Neural progenitor cell (in vitro differentiated cells): ENCODE data around the gene TBX10. TPM values are rescaled to one million over a fixed set of nuclear protein-coding genes. Genes with fewer than 3 reads are reported as not detected.
"Not testable (repeated sequence)": the region's sequence is repeated elsewhere in the genome, so short reads cannot be mapped to it uniquely, and the experiment has no call there.

ENCODE experiments used
- DNase-seq: peaks from one replicate; pipeline ENCODE4 v3.0.0-alpha.2; 2016; ENCODE audit warnings: low spot score
- H2AFZ ChIP-seq: fragments of 200-600 bp; sonication (generic); replicated peaks from 2 replicates; pipeline ENCODE4 v1.6.1; 2016; ENCODE audit warnings: antibody characterized with exemption
- H3F3A ChIP-seq: fragments of 200-600 bp; sonication (generic); 2 replicates; pipeline ENCODE4 v1.6.1; 2016; ENCODE audit warnings: antibody characterized with exemption, low read depth
- H3K27ac ChIP-seq: fragments of 200-600 bp; sonication (generic); 2 replicates; pipeline ENCODE4 v1.5.1; 2016; ENCODE audit warnings: mild to moderate bottlenecking
- H3K27me3 ChIP-seq: fragments of 200-600 bp; sonication (generic); 2 replicates; pipeline ENCODE4 v1.6.1; 2016; ENCODE audit warnings: mild to moderate bottlenecking, moderate library complexity
- H3K36me3 ChIP-seq: fragments of 200-600 bp; sonication (generic); 2 replicates; pipeline ENCODE4 v1.5.1; 2016
- H3K4me1 ChIP-seq: fragments of 200-600 bp; sonication (generic); 2 replicates; pipeline ENCODE4 v1.6.1; 2016; ENCODE audit warnings: mixed run types
- H3K4me2 ChIP-seq: fragments of 200-600 bp; sonication (generic); 2 replicates; pipeline ENCODE4 v1.6.1; 2016
- H3K4me3 ChIP-seq: fragments of 200-600 bp; sonication (generic); 2 replicates; pipeline ENCODE4 v1.5.1; 2016
- H3K79me2 ChIP-seq: fragments of 200-600 bp; sonication (generic); 2 replicates; pipeline ENCODE4 v1.6.1; 2016; ENCODE audit warnings: low read depth
- H3K9ac ChIP-seq: fragments of 200-600 bp; sonication (generic); 2 replicates; pipeline ENCODE4 v1.6.1; 2016
- H3K9me3 ChIP-seq: fragments of 200-600 bp; sonication (generic); 2 replicates; pipeline ENCODE4 v1.5.1; 2016; ENCODE audit warnings: low read depth
- H4K20me1 ChIP-seq: fragments of 200-600 bp; sonication (generic); 2 replicates; pipeline ENCODE4 v1.6.1; 2016; ENCODE audit warnings: low read depth
- H3K27ac Mint-ChIP-seq: 3 replicates; pipeline ENCODE4 v1.8.0; 2021; ENCODE audit warnings: mixed read lengths
- H3K27me3 Mint-ChIP-seq: 2 replicates; pipeline ENCODE4 v1.8.0; 2022; ENCODE audit warnings: low read depth, mild to moderate bottlenecking, inconsistent platforms, moderate library complexity, mixed read lengths; ENCODE audit not compliant: insufficient read depth
- H3K36me3 Mint-ChIP-seq: 3 replicates; pipeline ENCODE4 v1.8.0; 2021; ENCODE audit warnings: mixed read lengths
- H3K4me1 Mint-ChIP-seq: 3 replicates; pipeline ENCODE4 v1.8.0; 2021; ENCODE audit warnings: mixed read lengths
- H3K4me3 Mint-ChIP-seq: 3 replicates; pipeline ENCODE4 v1.8.0; 2021; ENCODE audit warnings: mild to moderate bottlenecking, moderate library complexity, mixed read lengths
- H3K9me3 Mint-ChIP-seq: 3 replicates; pipeline ENCODE4 v1.8.0; 2020; ENCODE audit warnings: mixed read lengths
- CTCF ChIP-seq: fragments of 200-600 bp; sonication (generic); IDR thresholded peaks from 2 replicates; pipeline ENCODE4 v1.5.1; 2017; ENCODE audit warnings: antibody characterized with exemption, mild to moderate bottlenecking
- EZH2 ChIP-seq: fragments of 200-600 bp; sonication (generic); IDR thresholded peaks from 2 replicates; pipeline ENCODE4 v1.6.1; 2017; ENCODE audit warnings: antibody characterized with exemption, mild to moderate bottlenecking, moderate library complexity
- EZH2phosphoT487 ChIP-seq: fragments of 200-600 bp; sonication (generic); IDR thresholded peaks from 2 replicates; pipeline ENCODE4 v1.6.1; 2017; ENCODE audit warnings: antibody characterized with exemption
- total RNA-seq: library from RNA; depleted of rRNA; stranded (reverse); fragments of >200 nt; gene quantifications from 2 replicates; pipeline ENCODE4 v1.2.3, GENCODE V29; 2015; ENCODE audit warnings: low replicate concordance

Gene TBX10
- total RNA-seq, 1 donor from 2014 or later, result not detected

GRCh38 chr11:67600324-67601029, 39.1 kb downstream of the TBX10 start:
- H3K27me3 Mint-ChIP-seq, result peaks cover 12% of the 10 kb centered on the region
- peaks cover 19% of the 10 kb centered on the region for H3K4me1 ChIP-seq
- peak overlapping the region; percentile 28 for H3K27ac Mint-ChIP-seq

GRCh38 chr11:67599149-67599548, 40.4 kb downstream of the TBX10 start:
- Histone ChIP-seq H2AFZ (no peak overlapping the region), H3K9me3 (no peaks in the 10 kb centered on the region), H3K79me2 (no peaks in the 10 kb centered on the region), H4K20me1 (no peaks in the 10 kb centered on the region), H3K4me2 (no peak overlapping the region), H3K4me3 (no peak overlapping the region), H3F3A (peaks cover 6% of the 10 kb centered on the region), H3K36me3 (no peaks in the 10 kb centered on the region), H3K9ac (no peak overlapping the region), H3K27me3 (peaks cover 15% of the 10 kb centered on the region), H3K4me1 (peaks cover 7% of the 10 kb centered on the region), H3K27ac (no peak overlapping the region)
- Mint-ChIP-seq H3K27me3 (peaks cover 5% of the 10 kb centered on the region), H3K27ac (no peak overlapping the region), H3K9me3 (peaks cover 23% of the 10 kb centered on the region), H3K36me3 (no peaks in the 10 kb centered on the region), H3K4me3 (no peak overlapping the region), H3K4me1 (peaks cover 8% of the 10 kb centered on the region)
- DNase-seq, result no peak
- TF ChIP-seq CTCF (no peak), EZH2phosphoT487 (no peak), EZH2 (no peak)

More at GRCh38 chr11:67600324-67601029, 39.1 kb downstream of the TBX10 start:
- no peaks in the 10 kb centered on the region for H3K36me3 ChIP-seq
- peaks cover 21% of the 10 kb centered on the region for H3K27me3 ChIP-seq
- H2AFZ ChIP-seq, result no peak overlapping the region
- Mint-ChIP-seq H3K4me3 (no peak overlapping the region), H3K4me1 (peaks cover 21% of the 10 kb centered on the region), H3K9me3 (peaks cover 23% of the 10 kb centered on the region), H3K36me3 (no peaks in the 10 kb centered on the region)
- H3F3A ChIP-seq, result peaks cover 20% of the 10 kb centered on the region
- H3K79me2 ChIP-seq, result no peaks in the 10 kb centered on the region
- no peak overlapping the region for H3K27ac ChIP-seq
- H3K4me3 ChIP-seq, result no peak overlapping the region
- no peak for TF ChIP-seq CTCF
- TF ChIP-seq EZH2, result no peak
- TF ChIP-seq EZH2phosphoT487, result no peak
- H4K20me1 ChIP-seq, result no peaks in the 10 kb centered on the region
- DNase-seq, result no peak
- H3K9me3 ChIP-seq, result no peaks in the 10 kb centered on the region
- H3K4me2 ChIP-seq, result no peak overlapping the region
- no peak overlapping the region for H3K9ac ChIP-seq

GRCh38 chr11:67597963-67598362, 41.6 kb downstream of the TBX10 start:
- H3K9me3 ChIP-seq, DNase-seq, H3K27ac ChIP-seq, H3K79me2 ChIP-seq, H4K20me1 ChIP-seq, H3K9ac ChIP-seq, H3K4me3 Mint-ChIP-seq, H2AFZ ChIP-seq, H3K4me3 ChIP-seq, H3K4me1 Mint-ChIP-seq, H3K36me3 Mint-ChIP-seq, H3K36me3 ChIP-seq, H3K27ac Mint-ChIP-seq, H3F3A ChIP-seq, H3K4me2 ChIP-seq, H3K4me1 ChIP-seq, H3K27me3 Mint-ChIP-seq: not testable (repeated sequence)
- peaks cover 11% of the 10 kb centered on the region for H3K27me3 ChIP-seq
- peaks cover 21% of the 10 kb centered on the region for H3K9me3 Mint-ChIP-seq

- H3K4me3 Mint-ChIP-seq, DNase-seq, H3K27me3 Mint-ChIP-seq, H3K4me1 ChIP-seq, H3K79me2 ChIP-seq, H3K27ac ChIP-seq, H3K27me3 ChIP-seq, H3K36me3 Mint-ChIP-seq, H2AFZ ChIP-seq, H3K4me2 ChIP-seq, H3K9ac ChIP-seq, H3K27ac Mint-ChIP-seq, H4K20me1 ChIP-seq, H3K9me3 ChIP-seq, H3F3A ChIP-seq, H3K4me1 Mint-ChIP-seq, H3K4me3 ChIP-seq, H3K36me3 ChIP-seq: not testable (repeated sequence)
- H3K9me3 Mint-ChIP-seq, result peaks cover 16% of the 10 kb centered on the region
Measured at GRCh38 chr11:67597458-67597857, 42.1 kb downstream of the TBX10 start.
